ENCODE data around the gene TMEM179. TPM values are rescaled to one million over a fixed set of nuclear protein-coding genes. Genes with fewer than 3 reads are reported as not detected.

TMEM179 gene
- total RNA-seq, 1 donor from 2014 or later = not detected

- intact Hi-C loops (cut with micrococcal nuclease) = no loop called here
- H3K27me3 Mint-ChIP-seq = peaks cover 3% of the 10 kb centered on the region
- TF ChIP-seq CTCF (IDR thresholded peaks at IDR 0.05) = no peak
- H3K27ac Mint-ChIP-seq = no peak overlapping the region
- ChIA-PET CTCF (no interaction called here), POLR2A (no interaction called here)
- DNase-seq (no peak), ATAC-seq (ENCODE audit: low read depth) (no peak)
- H3K4me3 Mint-ChIP-seq = no peak overlapping the region
- H3K36me3 Mint-ChIP-seq (ENCODE audit: low read depth) = no peaks in the 10 kb centered on the region
- H3K9me3 Mint-ChIP-seq = no peaks in the 10 kb centered on the region
- peaks cover 1% of the 10 kb centered on the region for H3K4me1 Mint-ChIP-seq
Measured at GRCh38 chr14:104542871-104543830, 61.4 kb downstream of the TMEM179 start.

GRCh38 chr14:104541905-104542465, 62.6 kb downstream of the TMEM179 start:
- POLR2A ChIA-PET = no interaction called here
- ATAC-seq (ENCODE audit: low read depth) = no peak
- DNase-seq = no peak
- Mint-ChIP-seq H3K27ac (no peak overlapping the region), H3K36me3 (ENCODE audit: low read depth) (no peaks in the 10 kb centered on the region), H3K27me3 (peaks cover 3% of the 10 kb centered on the region), H3K4me1 (peaks cover 2% of the 10 kb centered on the region), H3K4me3 (no peak overlapping the region), H3K9me3 (no peaks in the 10 kb centered on the region)
- no peak for TF ChIP-seq CTCF (IDR thresholded peaks at IDR 0.05)
- intact Hi-C loops (cut with micrococcal nuclease) = no loop called here
- CTCF ChIA-PET = no interaction called here

Other genes with a start within 250 kb of the TMEM179 start
- gene C14orf180, start 25.0 kb downstream of the TMEM179 start, total RNA-seq = not detected in 2 replicates
- gene INF2, start 84.8 kb upstream of the TMEM179 start, total RNA-seq = 38.6 and 47.2 TPM in 2 replicates
- 0.18 and 0.39 TPM in 2 replicates for gene ADSS1, start 119.5 kb upstream of the TMEM179 start, total RNA-seq
- 47.9 and 51.2 TPM in 2 replicates for gene SIVA1, start 148.4 kb upstream of the TMEM179 start, total RNA-seq
- 72.8 and 80.8 TPM in 2 replicates for gene AKT1, start 191.0 kb upstream of the TMEM179 start, total RNA-seq
- 3.0 and 3.1 TPM in 2 replicates for gene ZBTB42, start 196.3 kb upstream of the TMEM179 start, total RNA-seq